ENCODE results near the gene PRKAG2.

Gene PRKAG2

DNA sequence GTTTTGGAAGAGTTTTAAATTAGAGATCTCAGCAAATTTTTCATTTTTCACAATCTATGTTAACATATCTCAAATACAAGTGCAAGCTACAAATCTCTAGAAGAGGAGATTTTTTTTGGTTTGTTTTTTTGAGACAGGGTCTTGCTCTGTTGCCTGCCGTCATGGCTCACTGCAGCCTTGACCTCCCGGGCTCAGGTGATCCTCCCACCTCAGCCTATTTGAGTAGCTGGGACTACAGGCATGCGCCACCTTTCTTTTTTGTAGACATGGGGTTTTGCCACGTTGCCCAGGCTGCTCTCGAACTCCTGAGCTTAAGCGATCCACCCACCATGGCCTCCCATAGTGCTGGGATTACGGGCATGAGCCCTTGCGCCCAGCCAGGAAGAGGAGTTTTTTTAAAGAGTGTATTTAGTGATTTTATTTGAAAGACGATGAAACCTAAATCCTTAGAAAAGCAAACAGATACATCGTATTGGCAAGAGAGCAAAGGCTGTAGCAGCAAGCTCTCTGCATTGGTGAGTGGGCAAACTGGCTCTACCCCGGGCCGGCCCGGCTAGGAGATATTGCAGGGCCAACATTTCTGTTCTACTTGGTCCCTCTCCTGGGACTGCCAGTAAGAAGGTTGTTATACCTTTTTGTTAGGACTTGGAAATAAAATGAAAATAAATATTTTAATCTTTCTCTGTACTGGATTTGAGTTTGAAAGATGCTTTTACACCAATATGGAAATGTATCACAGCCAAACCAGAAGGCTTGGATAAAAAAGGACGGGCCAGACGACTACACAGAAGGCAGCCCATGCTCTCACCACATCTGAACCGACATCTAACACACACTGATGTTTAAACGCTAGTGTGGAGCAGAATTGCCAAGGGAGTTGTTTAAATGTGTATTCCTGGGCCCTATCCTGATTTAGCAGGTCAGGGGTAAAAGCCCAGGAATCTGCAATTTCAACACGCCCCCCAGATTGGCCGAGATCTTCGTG is 307.7 kb downstream of the PRKAG2 start:
- Mint-ChIP-seq H3K4me3 (no peak overlapping the region), H3K4me1 (ENCODE audit: low read depth) (no peaks in the 10 kb centered on the region), H3K36me3 (ENCODE audit: low read depth) (peaks cover 72% of the 10 kb centered on the region), H3K27ac (no peak overlapping the region), H3K27me3 (no peaks in the 10 kb centered on the region), H3K9me3 (no peaks in the 10 kb centered on the region)
- intact Hi-C loops (cut with micrococcal nuclease), result no loop called here

- no peaks in the 10 kb centered on the region for H3K27me3 Mint-ChIP-seq
- no peak overlapping the region for H3K4me3 Mint-ChIP-seq
- H3K36me3 Mint-ChIP-seq (ENCODE audit: low read depth), result peaks cover 77% of the 10 kb centered on the region
- no peaks in the 10 kb centered on the region for H3K9me3 Mint-ChIP-seq
- intact Hi-C loops (cut with micrococcal nuclease), result no loop called here
- no peak overlapping the region for H3K27ac Mint-ChIP-seq
- H3K4me1 Mint-ChIP-seq (ENCODE audit: low read depth), result no peaks in the 10 kb centered on the region
Observed at GRCh38 chr7:151566897-151567320, 310.0 kb downstream of the PRKAG2 start.

DNA sequence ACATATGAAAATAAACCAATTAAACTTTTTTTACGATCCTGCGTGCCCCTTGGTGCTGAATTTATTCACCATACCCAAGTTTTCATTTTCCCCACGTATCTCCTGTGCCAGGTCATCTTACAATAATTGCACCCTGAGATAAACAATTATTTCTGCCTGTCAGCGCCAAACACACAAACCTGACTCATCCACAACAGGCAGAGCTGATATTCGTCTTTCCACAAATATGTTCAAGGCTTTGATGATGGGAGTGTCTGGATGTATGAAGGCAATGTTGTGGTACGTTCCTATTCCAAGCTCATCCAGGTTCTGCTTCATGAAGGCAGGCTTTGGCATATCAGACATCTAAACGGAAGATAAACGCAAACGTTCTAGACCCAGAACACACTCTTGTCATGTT is 311.4 kb downstream of the PRKAG2 start:
- Mint-ChIP-seq H3K27ac (no peak overlapping the region), H3K9me3 (no peaks in the 10 kb centered on the region), H3K36me3 (ENCODE audit: low read depth) (peaks cover 87% of the 10 kb centered on the region), H3K4me3 (no peak overlapping the region), H3K27me3 (no peaks in the 10 kb centered on the region), H3K4me1 (ENCODE audit: low read depth) (no peaks in the 10 kb centered on the region)
- intact Hi-C loops (cut with micrococcal nuclease), result no loop called here

- intact Hi-C loops (cut with micrococcal nuclease), result no loop called here
- H3K27me3 Mint-ChIP-seq, result no peaks in the 10 kb centered on the region
- H3K4me1 Mint-ChIP-seq (ENCODE audit: low read depth), result no peaks in the 10 kb centered on the region
- no peak overlapping the region for H3K27ac Mint-ChIP-seq
- H3K36me3 Mint-ChIP-seq (ENCODE audit: low read depth), result peaks cover 97% of the 10 kb centered on the region
- H3K4me3 Mint-ChIP-seq, result no peak overlapping the region
- H3K9me3 Mint-ChIP-seq, result no peaks in the 10 kb centered on the region
Observed at GRCh38 chr7:151560243-151560642, 316.7 kb downstream of the PRKAG2 start.

GRCh38 chr7:151559557-151560183 is 317.2 kb downstream of the PRKAG2 start:
- H3K36me3 Mint-ChIP-seq (ENCODE audit: low read depth), result peaks cover 96% of the 10 kb centered on the region
- no peak overlapping the region for H3K27ac Mint-ChIP-seq
- no peak overlapping the region for H3K4me3 Mint-ChIP-seq
- H3K9me3 Mint-ChIP-seq, result no peaks in the 10 kb centered on the region
- H3K27me3 Mint-ChIP-seq, result no peaks in the 10 kb centered on the region
- no peaks in the 10 kb centered on the region for H3K4me1 Mint-ChIP-seq (ENCODE audit: low read depth)
- intact Hi-C loops (cut with micrococcal nuclease), result no loop called here

DNA sequence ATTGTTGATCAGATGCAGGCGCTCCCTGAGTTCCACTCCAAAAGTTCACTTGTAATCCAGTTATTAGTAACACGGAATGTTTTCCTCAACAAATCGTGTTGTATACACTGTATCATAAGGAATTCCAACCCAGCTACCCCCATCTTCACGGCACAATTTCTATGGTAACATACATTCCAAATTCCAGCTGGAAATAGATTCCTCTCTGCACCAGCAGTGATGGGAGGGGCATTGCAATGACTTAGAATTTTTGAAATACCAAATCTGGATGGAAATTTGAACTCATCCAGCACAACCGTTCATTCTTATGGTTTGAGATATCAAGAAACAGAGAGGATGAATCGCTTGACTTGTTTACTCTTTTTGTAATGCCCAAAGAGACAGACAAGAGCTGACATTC is 318.3 kb downstream of the PRKAG2 start:
- Mint-ChIP-seq H3K27ac (no peak overlapping the region), H3K36me3 (ENCODE audit: low read depth) (peaks cover 85% of the 10 kb centered on the region), H3K9me3 (no peaks in the 10 kb centered on the region), H3K4me1 (ENCODE audit: low read depth) (no peaks in the 10 kb centered on the region), H3K27me3 (peaks cover 4% of the 10 kb centered on the region), H3K4me3 (no peak overlapping the region)
- intact Hi-C loops (cut with micrococcal nuclease), result no loop called here

DNA sequence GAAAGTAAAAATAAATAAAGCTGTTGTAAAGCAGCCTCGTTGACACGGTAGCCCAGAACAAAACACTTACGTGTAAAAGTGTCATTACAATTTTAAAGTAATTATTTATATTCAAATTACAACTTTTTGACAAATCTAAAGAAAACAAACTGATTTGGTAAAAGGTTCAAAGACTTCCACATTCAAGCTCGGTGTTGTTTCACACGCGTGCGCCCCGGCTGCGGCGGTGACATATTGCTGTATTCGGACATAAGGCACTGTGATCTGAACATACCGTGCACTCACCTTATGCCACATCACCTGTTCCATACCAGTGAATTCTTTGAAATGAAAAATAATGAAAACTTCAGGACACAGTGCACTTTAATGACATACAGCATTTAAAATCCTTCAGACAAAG is 320.3 kb downstream of the PRKAG2 start:
- no peaks in the 10 kb centered on the region for H3K4me1 Mint-ChIP-seq (ENCODE audit: low read depth)
- peaks cover 18% of the 10 kb centered on the region for H3K27me3 Mint-ChIP-seq
- H3K4me3 Mint-ChIP-seq, result no peak overlapping the region
- H3K36me3 Mint-ChIP-seq (ENCODE audit: low read depth), result peaks cover 66% of the 10 kb centered on the region
- intact Hi-C loops (cut with micrococcal nuclease), result no loop called here
- H3K9me3 Mint-ChIP-seq, result no peaks in the 10 kb centered on the region
- no peak overlapping the region for H3K27ac Mint-ChIP-seq

- Mint-ChIP-seq H3K4me1 (ENCODE audit: low read depth) (no peaks in the 10 kb centered on the region), H3K4me3 (no peak overlapping the region), H3K9me3 (no peaks in the 10 kb centered on the region), H3K27me3 (peaks cover 18% of the 10 kb centered on the region), H3K36me3 (ENCODE audit: low read depth) (peaks cover 34% of the 10 kb centered on the region), H3K27ac (no peak overlapping the region)
- intact Hi-C loops (cut with micrococcal nuclease), result no loop called here
Observed at GRCh38 chr7:151553356-151553755, 323.6 kb downstream of the PRKAG2 start.

DNA sequence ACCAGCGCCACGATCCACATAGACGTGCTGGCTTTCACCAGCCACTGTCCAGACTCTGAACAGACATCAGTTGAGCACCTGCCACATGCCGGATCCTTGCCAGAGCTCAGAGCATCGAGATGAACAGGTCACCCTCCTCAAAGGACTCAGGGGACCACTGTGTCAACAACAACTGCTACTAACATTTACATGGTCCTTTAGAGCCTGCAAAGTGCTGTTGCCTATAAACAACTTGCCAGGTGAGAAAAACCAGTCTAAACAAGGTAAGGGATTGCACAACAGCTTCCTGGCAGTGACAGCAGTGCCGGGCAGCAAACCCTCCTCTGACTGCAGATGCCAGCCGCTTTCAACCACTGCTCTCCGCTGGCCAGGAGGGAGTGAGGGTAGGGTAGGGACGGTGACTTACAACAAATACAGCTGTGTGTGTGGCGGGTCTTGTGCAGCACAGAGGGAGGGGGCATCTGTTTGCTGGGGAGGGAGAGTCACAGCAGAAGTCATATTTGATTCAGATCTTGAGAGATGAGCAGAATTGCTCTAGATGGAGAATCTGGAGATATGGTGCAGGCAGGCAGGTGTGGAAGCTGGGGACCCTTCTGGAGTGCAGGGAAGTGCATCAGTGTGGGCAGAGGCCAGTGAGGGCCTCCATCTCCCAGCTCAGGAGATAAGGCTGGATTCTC is 324.4 kb downstream of the PRKAG2 start:
- H3K9me3 Mint-ChIP-seq, result no peaks in the 10 kb centered on the region
- H3K27me3 Mint-ChIP-seq, result peaks cover 19% of the 10 kb centered on the region
- intact Hi-C loops (cut with micrococcal nuclease), result no loop called here
- no peak overlapping the region for H3K27ac Mint-ChIP-seq
- no peaks in the 10 kb centered on the region for H3K4me1 Mint-ChIP-seq (ENCODE audit: low read depth)
- H3K36me3 Mint-ChIP-seq (ENCODE audit: low read depth), result peaks cover 25% of the 10 kb centered on the region
- no peak overlapping the region for H3K4me3 Mint-ChIP-seq

- intact Hi-C loops (cut with micrococcal nuclease), result no loop called here
- H3K4me1 Mint-ChIP-seq (ENCODE audit: low read depth), result no peaks in the 10 kb centered on the region
- no peak overlapping the region for H3K27ac Mint-ChIP-seq
- peaks cover 22% of the 10 kb centered on the region for H3K27me3 Mint-ChIP-seq
- H3K9me3 Mint-ChIP-seq, result no peaks in the 10 kb centered on the region
- H3K36me3 Mint-ChIP-seq (ENCODE audit: low read depth), result peaks cover 18% of the 10 kb centered on the region
- H3K4me3 Mint-ChIP-seq, result no peak overlapping the region
Observed at GRCh38 chr7:151551820-151552219, 325.1 kb downstream of the PRKAG2 start.

DNA sequence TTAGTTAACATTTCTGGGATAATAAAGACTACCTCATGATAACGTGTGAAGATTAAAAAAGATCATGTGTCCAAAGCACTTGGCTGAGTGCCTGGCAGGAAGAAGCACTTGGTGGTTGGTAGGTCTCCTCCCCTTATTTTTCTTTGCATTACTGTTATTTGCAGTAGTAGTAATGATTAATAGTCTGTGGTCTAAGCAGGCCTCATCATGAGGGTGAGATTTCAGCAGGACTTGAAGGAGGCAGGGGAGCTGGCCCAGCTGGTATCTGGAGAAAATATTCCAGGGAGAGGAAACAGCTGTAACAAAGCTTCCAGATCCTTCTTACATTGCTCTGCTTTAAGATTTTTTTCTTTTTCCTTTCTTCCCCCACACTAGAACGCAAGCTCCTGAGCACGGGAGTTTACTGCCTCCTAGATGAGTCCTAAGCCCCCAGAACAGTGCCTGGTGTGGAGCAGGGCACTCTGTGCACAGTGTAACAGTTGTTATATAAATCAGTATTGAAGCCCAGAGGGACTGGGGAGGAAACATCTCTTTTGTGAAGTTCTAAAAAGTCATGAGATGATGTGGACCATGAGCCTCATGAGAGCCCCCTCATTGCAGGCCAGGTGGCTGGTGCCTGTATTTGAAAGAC is 326.1 kb downstream of the PRKAG2 start:
- Mint-ChIP-seq H3K9me3 (no peaks in the 10 kb centered on the region), H3K27me3 (peaks cover 31% of the 10 kb centered on the region), H3K36me3 (ENCODE audit: low read depth) (peaks cover 8% of the 10 kb centered on the region), H3K4me3 (no peak overlapping the region), H3K27ac (no peak overlapping the region), H3K4me1 (ENCODE audit: low read depth) (no peaks in the 10 kb centered on the region)
- intact Hi-C loops (cut with micrococcal nuclease), result no loop called here

DNA sequence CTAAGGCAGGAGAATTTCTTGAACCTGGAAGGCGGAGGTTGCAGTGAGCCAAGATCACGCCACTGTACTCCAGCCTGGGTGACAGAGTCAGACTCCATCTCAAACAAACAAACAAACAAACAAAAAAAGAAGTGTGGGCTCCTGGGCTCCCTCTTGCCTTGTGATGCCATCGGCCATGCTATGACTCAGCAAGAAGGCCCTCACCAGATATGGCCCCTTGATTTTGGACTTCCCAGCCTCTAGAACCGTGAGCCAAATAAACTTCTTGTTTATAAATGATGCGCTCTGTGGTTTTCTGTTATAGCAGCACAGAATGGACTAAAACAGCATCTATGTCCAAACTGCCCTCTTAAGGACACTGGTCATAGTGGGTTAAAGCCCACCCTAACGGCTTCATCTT is 327.3 kb downstream of the PRKAG2 start:
- H3K9me3 Mint-ChIP-seq, result no peaks in the 10 kb centered on the region
- intact Hi-C loops (cut with micrococcal nuclease), result no loop called here
- no peaks in the 10 kb centered on the region for H3K4me1 Mint-ChIP-seq (ENCODE audit: low read depth)
- H3K27ac Mint-ChIP-seq, result no peak overlapping the region
- H3K36me3 Mint-ChIP-seq (ENCODE audit: low read depth), result no peaks in the 10 kb centered on the region
- H3K27me3 Mint-ChIP-seq, result peaks cover 37% of the 10 kb centered on the region
- H3K4me3 Mint-ChIP-seq, result no peak overlapping the region

DNA sequence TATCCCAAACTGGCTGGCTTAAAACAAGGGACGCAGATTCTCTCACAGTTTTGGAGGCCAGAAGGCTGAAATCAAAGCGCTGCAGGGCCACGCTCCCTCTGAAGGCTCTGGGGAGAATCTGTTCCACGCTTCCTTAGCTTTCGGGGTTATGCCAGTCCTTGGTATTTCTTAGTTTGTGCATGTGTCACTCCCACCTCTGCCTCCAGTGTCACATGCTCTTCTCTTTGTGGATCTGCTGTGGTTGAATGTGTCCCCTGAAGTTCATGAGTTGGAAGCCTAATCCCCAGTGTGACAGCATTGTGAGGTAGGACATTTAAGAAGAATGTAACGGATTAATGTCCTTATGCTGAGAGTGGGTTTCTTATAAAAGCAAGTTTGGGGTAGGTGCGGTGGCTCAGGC is 327.8 kb downstream of the PRKAG2 start:
- Mint-ChIP-seq H3K4me3 (no peak overlapping the region), H3K27me3 (peaks cover 37% of the 10 kb centered on the region), H3K9me3 (no peaks in the 10 kb centered on the region), H3K36me3 (ENCODE audit: low read depth) (no peaks in the 10 kb centered on the region), H3K4me1 (ENCODE audit: low read depth) (no peaks in the 10 kb centered on the region), H3K27ac (no peak overlapping the region)
- intact Hi-C loops (cut with micrococcal nuclease), result no loop called here

DNA sequence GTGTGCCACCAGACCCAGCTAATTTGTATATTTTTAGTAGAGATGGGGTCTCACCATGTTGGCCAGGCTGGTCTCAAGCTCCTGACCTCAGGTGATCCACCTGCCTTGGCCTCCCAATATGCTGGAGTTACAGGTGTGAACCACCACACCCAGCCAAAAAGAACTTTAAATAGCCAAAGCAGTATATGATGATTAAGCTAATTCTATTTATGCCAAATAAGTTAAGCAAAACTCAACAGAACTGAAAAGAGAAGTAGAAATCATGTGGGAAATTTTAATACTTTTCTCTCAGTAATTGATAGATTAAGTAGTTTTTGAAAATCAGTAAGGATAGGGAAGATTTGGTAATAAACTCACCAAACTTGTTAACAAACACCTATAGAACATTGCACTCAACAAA is 332.7 kb downstream of the PRKAG2 start:
- no peak overlapping the region for H3K27ac Mint-ChIP-seq
- no peak overlapping the region for H3K4me3 Mint-ChIP-seq
- H3K36me3 Mint-ChIP-seq (ENCODE audit: low read depth), result no peaks in the 10 kb centered on the region
- peaks cover 31% of the 10 kb centered on the region for H3K27me3 Mint-ChIP-seq
- intact Hi-C loops (cut with micrococcal nuclease), result no loop called here
- H3K9me3 Mint-ChIP-seq, result no peaks in the 10 kb centered on the region
- no peaks in the 10 kb centered on the region for H3K4me1 Mint-ChIP-seq (ENCODE audit: low read depth)

All from dendritic cell treated with granulocyte-macrophage colony-stimulating factor and Interleukin-4, amounts not matched to agents 40 ng/mL and 50 ng/mL, for 4 days (primary cell).